HG02970 (cell line): ENCODE data around the gene RPP14.
"Not testable (repeated sequence)": the region's sequence is repeated elsewhere in the genome, so short reads cannot be mapped to it uniquely, and the experiment has no call there.

Experiments used
- ATAC-seq: cut with Tn5 transposase; IDR thresholded peaks from one replicate; pipeline ENCODE4 v1.9.1; 2021; ENCODE audit warnings: mild to moderate bottlenecking, moderate library complexity, moderate number of reproducible peaks; ENCODE audit not compliant: unreplicated experiment, low FRiP score

The RPP14 gene

DNA sequence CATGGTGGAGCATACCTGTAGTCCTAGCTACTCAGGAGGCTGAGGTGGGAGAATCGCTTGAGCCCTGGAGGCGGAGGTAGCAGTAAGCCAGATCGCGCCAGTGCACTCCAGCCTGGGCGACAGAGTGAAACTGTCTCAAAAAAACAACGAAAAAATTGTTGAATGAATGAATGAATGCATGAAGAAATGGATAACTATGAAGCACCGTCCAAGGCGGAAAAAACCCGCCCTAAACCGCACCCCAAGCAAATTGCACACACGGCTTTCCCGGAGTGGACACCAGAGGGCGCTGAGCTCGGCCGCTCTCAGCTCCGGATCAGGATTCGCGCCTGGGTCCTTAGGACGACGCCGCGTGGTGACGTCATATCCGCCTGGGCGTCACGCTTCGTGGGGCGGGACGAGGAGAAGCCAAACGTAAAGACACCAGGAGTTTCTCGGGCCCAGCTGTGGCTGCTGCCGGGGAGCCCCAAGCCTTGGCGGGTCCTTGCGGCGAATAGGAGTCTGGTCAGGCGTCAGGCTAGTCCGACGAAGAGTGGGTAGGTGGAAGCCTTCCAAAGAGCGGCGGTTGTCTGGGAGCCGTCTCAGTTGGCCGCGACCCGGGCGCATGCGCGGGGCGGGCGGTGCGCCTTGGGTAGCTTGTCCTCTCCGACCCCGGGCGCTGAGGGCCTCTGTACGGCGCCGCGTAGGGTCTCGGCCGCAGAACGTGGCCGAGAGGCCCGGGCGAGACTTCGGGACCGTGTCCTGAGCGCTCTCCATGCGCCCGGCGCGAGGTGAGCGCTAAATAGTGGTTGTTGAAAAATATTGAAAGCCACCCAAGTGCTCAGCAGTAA is at the start of gene RPP14, which contains the start of gene HTD2:
RPP14 (plus strand) TSS at position 364 of the 830 bp plus-strand sequence. CDS start 4,085 bp downstream, outside the sequence.
HTD2 (plus strand) TSS at position 639 of the 830 bp plus-strand sequence. CDS start 11,094 bp downstream, outside the sequence.
- ATAC-seq: peak; percentile 92

DNA sequence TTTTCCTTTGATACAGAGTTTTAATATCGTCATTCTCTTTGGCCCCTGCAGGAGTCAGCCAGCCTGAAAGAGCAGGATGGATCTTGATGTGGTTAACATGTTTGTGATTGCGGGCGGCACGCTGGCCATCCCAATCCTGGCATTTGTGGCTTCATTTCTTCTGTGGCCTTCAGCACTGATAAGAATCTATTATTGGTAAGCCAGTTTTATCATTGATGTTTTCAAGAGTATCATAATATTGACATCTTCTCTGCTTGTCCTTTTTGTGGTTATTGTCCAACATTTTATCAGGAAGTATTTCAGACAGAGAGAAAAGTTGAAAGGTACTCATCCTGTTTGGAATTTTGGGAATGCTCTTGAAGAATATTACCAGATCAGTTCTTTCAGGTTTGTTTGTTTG is 49.5 kb upstream of the RPP14 start:
- ATAC-seq: no peak

DNA sequence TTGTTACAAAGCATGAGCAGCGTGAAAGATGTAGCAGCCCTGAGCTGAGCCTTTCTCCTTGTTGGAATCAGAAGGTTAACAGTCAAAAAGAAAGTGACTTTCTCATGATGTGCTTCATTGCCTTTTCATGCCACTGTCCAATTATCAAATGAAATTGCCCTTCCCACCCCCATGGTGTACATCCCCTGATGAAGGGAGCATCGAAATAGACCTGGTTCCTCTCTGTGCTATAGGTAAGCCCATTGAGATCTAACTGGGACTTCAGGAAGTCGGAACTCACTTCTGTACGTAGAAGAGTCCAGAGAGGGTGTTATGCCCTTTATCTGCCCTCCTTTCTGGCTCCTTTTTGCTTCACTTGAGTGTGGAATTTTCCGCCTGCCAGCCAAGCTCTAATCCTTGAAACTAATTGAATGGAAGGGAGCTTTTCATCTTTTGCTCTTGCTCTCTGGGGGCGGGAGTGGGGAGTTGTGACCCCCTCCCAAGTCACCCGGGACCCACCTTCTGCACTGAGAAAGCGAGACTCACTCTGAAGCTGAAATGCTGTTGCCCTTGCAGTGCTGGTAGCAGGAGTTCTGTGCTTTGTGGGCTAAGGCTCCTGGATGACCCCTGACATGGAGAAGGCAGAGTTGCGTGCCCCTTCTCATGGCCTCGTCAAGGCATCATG is 47.5 kb upstream of the RPP14 start:
- ATAC-seq: no peak

DNA sequence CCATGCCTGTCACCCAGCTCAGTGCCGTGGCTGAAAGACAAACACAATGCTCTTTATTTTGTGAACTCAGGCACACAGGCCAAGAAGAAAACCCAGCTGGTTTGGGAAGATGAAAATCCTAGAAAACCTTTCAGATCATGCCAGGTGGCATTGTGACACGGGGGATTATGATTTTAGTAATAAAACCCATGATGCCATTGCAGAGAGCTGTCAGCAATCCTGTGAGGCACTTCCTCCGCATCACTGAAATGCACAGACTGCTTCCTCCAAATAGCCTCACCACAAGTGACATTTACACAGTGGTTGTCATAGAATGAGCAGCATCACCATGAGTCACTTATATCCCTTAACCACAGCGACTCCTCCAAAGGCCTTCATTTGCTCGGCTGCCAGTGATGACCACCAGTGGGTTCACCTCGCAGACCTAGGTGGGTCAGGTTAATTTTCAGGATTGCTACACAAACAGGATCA is 45.7 kb upstream of the RPP14 start:
- ATAC-seq: no peak

DNA sequence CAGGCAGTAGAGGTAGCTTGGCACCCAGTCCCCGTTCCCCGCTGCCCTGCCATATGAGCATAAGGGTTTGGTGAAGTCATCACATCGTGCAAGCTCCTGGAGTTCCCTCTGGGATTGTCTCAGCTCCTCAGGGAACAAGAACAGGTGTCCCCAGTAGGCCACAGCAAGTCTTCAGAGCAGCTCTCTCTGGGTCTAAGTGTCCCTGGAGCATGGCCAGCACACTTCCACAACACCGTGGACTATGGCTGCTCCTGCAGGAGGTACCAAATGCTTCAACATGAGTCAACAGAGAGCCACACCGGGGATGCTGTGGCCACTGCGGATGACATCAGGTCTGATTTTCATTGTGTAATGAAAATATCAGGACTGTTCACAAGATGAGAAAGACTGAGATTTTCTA is 45.3 kb upstream of the RPP14 start:
- ATAC-seq: no peak

DNA sequence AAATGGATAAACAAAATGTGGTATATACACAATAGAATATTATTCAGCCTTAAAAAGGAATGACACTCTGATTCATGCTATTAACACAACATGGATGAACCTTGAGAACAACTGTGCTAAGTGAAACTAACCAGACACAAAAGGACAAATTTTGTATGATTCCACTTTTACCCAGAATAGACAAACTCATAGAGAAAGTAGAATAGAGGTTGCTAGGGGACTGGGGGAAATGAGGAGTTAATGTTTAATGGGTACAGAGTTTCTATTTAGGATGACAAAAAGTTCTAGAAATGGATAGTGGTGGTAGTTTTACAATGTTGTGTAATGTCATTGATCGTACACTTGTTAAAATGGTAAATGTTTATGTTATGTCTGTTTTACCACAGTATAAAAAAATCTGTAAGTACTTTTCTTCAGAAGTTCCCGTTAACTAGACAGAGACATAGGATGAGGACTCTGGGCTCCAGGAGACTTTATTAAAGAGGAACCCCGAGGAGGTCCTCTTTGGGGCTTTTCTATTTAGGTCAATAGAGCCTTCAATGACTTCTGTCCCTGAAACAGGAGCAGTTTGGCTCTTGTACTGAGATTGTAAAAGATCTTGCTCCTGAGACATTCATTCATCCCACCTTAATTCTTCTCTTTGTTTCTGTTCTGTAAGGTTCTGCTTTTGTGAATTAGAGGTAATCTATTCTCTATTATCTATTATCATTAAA is 43.9 kb upstream of the RPP14 start:
- peak; percentile 66 for ATAC-seq

DNA sequence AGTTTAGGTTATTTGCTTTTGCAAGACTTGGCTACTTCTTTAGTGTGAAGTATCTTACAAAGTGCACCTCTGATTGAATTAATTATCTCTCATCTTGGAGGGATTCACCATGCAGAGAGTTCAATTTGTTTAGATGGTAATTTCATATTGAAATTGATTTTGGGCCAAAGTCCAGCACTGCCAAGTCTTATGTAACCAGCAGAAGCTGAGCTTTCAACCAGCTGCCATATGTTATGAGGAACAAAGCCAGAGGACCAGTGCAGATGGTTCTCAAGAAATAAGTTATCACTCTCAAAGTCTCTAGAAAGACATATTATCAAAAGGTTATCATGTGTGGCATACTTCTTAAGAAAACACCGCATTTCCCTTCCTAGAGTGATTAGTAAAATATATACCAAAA is 39.5 kb upstream of the RPP14 start:
- ATAC-seq: no peak

DNA sequence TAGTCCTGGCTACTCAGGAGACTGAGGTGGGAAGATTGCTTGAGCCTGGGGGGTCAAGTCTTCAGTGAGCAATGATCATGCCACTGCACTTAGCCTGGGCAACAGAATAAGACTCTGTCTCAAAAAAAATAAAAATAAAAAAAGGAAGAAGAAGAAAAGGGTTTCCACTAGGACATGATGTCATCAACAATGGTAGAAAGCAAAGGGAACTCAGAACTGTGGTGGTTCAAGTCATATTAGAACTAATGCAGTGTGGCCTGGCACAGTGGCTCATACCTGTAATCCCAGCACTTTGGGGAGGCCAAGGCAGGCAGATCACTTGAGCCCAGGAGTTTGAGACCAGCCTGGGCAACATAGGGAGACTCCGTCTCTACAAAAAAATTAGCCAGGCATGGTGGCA is 38.5 kb upstream of the RPP14 start:
- not testable (repeated sequence) for ATAC-seq

DNA sequence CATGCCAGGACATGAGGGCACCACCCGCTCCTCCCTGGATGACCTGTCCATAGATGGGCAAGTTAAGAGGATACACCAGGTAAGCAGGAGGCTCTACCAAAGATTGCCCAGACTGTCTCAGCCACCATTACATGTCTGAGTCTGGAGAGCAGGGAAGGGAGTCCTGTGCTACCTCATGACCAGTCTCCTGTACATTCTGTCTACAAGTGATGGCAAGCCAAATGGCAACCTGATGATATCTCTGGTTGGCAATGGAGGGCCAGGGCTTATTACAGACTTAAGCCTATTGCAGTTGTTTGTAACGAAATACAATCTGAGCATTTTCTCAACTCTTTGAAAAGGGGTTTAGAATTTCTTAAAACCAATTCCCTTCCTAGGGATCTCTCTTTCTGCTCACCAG is 36.7 kb upstream of the RPP14 start:
- ATAC-seq: no peak

DNA sequence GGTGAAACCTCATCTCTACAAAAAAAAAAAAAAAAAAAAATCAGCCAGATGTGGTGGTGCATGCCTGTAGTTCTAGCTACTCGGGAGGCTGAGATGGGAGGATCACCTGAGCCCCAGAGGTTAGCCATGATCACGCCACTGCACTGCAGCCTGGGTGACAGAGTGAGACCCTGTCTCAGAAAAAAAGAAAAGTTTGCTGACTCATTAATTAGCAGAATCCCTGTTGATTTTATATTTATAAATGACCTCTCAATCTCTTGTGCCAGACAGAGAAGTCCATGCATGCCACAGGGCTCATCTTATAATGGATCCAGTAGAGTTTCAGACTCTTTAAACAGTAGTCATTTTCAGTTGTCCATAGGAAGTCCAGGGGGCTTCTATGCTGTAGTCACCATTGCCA is 35.6 kb upstream of the RPP14 start:
- ATAC-seq: no peak

DNA sequence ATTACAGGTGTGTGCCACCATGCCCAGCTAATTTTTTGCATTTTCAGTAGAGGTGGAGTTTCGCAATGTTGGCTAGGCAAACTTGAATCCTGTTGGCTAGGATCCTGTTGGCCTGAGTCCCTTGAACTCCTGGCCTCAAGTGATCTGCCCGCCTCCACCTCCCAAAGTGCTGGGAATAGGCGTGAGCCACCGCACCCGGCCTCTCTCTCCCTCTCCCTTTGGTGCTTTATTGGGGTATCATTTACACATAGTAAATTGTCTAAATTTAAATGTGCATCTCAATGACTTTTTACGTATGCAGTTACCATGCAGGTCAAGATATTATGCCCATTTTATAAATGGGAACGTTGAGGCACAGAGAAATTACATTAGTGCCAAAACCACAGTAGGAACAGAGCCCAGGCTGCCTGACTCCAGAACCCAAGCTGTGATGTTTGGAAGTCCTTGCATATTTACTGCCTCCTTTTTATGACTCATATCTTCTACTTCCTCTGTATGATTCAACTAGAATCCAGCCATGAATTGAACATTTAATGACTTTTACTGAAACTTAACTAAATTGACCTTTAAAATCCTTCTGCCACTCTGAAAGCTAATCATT is 34.0 kb upstream of the RPP14 start:
- ATAC-seq: no peak

DNA sequence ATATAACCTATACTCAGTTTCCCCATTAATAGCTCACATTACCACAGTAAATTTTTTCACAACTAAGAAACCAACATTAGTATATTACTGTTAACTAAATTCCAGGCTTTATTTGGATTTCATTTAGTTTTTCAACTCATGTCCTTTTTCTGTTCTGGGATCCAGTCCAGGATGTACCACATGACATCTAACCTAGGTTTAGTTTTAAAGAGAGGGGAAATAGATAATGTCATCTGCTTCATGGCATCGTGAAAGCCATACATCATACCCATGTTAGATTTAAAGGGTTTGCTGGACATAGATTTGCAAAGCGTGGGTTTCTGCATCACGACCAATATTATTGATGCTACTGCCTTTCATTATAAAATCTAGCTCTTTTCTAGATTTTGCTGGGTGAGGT is 33.2 kb upstream of the RPP14 start:
- no peak for ATAC-seq

DNA sequence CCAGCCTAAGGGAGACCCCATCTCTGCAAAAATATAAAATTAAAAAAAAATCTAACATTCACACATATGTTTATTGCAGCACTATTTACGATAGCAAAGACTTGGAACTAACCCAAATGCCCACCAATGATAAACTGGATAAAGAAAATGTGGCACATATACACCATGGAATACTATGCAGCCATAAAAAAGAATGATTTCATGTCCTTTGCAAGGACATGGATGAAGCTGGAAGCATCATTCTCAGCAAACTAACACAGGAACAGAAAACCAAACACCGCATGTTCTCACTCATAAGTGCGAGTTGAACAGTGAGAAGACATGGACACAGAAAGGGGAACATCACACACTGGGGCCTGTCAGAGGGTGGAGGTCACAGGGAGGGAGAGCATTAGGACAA is 32.7 kb upstream of the RPP14 start:
- ATAC-seq: not testable (repeated sequence)

DNA sequence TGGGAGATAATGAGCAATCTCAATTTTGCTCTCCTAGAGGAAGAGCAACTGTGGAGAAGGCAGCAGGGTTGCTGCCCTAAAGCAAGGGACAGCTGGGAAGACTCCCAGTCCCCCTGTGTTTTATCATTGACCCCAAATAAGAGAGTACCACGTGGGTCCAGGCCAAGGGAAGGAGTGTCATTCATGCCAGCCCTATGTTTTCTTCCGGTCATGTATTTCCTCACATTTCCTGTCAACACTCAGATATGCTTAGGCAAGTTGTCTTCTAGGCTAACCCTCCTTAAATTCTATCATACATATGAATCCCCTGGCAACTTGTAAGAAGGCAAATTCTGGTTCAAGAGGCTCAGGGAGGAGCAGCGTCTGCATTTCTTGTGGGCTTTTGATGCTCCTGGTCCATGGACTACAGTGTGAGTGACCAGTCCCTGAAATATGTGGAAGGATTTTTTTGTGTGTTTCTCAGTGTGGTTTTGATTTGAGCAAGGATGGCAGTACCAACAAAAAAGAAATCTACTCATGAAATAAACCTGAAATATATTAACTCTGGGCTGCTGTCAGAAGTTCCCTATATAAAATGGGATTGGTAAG is 31.9 kb upstream of the RPP14 start:
- no peak for ATAC-seq

DNA sequence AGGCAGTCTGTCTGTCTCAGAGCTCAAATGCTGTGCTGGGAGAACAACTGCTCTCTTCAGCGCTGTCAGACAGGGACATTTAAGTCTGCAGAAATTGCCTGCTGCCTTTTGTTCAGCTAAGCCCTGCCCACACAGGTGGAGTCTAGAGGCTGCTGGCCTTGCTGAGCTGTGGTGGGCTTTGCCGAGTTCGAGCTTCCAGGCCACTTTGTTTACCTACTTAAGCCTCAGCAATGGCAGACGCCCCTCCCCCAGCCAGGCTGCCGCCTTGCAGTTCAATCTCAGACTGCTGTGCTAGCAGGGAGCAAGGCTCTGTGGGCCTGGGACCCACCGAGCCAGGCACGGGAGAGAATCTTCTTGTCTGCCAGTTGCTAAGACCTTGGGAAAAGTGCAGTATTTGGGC is 25.0 kb upstream of the RPP14 start:
- no peak for ATAC-seq

DNA sequence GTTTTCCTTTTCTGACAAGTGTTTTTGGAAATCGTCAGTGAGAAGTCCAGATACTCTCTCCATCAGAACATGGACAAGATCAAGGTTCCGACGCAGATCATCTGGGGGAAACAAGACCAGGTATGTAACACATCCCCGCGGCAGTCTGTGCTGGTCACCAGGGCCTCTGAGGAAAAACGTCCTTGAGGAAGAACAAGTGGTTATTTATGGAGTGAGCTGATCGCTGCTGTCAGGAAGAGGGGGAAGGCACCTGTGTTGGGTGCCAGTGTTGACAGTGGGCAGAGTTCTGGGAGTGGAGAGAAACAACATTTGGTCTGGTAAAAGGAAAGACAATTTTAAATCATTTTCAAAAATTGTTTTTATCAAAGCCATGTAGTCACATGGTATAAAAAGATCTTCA is 20.7 kb upstream of the RPP14 start:
- no peak for ATAC-seq

DNA sequence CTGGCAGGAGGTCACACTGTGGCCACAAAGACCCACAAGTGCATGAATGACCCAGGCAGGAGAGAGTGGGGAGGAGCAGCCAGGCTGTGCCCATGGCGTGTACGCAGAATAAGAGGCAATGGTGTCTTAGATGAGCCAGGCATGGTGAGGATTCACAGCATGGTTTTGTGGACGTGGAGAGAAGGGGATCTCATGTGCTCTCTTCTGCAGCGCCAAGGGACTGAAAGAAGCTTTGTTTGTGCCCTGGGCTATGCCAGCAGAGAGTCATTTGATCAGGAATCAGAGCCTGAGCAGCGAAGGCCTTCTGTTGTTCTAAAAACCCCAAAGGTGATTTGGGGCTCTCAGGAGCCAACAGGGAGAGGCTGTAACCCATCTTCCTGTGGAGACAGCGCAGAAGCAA is 18.7 kb upstream of the RPP14 start:
- no peak for ATAC-seq

DNA sequence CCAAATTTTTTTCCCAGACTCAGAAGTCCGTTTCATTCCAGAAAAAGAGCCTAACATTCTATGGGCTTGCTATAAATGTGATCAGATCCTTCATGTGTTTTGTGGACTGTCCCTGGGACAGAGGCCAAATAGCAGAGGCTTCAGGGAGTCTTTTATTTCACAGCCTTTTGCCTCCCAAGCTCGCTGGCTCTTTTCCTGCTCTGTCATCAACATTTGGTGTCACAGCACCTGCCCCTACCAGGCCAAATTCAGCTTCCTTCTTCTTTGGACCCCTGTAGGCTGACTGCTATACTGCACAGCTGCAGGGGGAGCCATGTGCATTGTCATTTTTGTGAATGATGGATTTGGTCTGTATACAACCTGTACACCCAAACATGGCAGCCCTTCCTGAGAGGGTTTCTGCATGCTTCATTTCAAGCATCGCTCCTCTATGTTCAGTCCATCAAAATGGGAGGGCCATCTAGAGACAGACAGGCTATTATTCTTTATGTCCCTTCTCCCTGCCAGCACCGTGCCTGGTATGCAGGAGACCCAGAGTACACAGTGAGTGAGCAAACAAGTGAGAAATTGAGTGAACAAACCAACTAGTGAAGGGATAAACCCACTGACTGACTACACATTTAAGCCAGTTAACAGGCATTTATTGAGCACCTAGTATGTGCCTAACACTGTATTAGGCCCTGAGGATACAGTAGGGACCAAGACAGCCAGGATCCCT is 17.9 kb upstream of the RPP14 start:
- ATAC-seq: no peak

DNA sequence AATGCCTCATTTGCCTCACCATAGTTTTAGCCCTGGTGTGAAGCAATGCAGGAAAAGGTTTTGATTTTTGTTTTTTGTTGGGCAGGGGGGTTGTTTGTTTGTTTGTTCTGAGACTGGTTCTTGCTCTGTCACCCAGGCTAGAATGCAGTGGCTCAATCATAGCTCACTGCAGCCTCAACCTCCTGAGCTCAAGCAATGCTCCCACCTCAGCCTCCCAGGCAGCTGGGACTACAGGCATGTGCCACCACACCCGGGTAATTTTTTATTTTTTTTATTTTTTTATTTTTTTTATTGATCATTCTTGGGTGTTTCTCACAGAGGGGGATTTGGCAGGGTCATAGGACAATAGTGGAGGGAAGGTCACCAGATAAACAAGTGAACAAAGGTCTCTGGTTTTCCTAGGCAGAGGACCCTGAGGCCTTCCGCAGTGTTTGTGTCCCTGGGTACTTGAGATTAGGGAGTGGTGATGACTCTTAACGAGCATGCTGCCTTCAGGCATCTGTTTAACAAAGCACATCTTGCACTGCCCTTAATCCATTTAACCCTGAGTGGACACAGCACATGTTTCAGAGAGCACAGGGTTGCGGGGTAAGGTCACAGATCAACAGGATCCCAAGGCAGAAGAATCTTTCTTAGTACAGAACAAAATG is 17.0 kb upstream of the RPP14 start:
- not testable (repeated sequence) for ATAC-seq
